ENCODE results near the gene FLNA. TPM values are rescaled to one million over a fixed set of nuclear protein-coding genes. Genes with fewer than 3 reads are reported as not detected.

The FLNA gene
- total RNA-seq, 2 experiments from 2014 or later, result 1,012 to 1,022 TPM

DNA sequence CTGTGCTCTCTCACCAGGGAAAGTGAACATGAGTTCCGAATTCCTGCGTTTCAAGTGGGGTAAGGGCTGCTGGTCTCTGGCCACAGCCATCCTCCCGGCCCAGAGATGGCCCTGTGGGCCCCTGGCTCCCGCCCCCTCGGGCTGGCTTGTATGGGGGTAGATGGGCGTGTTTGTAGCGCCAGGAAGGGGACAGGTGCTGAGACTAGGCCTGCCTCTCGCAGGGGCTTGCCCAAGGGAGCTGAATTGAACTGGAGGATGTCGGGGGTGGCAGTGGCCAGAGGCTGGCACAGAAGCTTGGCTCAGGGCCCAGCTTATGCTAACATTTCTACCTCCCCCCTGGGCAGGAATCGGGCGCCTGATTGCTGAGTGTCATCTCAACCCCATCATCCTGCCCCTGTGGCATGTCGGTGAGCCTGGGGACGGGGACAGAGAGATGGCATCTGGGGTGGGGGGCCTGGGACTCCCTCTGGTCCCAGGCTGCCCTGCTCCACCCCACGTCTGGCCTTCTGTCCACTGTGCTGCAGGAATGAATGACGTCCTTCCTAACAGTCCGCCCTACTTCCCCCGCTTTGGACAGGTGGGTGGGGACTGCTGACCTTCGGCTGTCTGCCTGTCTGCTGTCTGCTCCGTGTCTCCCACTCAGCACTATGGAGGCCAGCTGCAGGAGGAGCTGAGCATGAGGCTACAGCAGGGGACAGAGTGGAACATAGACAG, 45.4 kb upstream of the FLNA start:
- no peak for ATAC-seq (ENCODE audit: poor library complexity)
- H3K4me3 Mint-ChIP-seq, result no peak overlapping the region
- no peak for TF ChIP-seq CTCF (IDR thresholded peaks at IDR 0.05)
- Histone ChIP-seq H3K4me3 (ENCODE audit: low read length) (no peak overlapping the region), H3K27ac (ENCODE audit: low read depth in 1 of 2, low read length in 2 of 2) (no peak overlapping the region), H3K36me3 (ENCODE audit: insufficient read depth, low read length) (peaks cover 13% of the 10 kb centered on the region), H3K9me3 (ENCODE audit: control insufficient read depth in 1 of 2, insufficient read depth in 1 of 2, low read length in 2 of 2) (no peaks in the 10 kb centered on the region), H3K27me3 (ENCODE audit: control insufficient read depth in 1 of 2, insufficient read depth in 2 of 2, low read length in 2 of 2) (no peaks in the 10 kb centered on the region), H3K4me1 (ENCODE audit: insufficient read depth, low read length) (no peaks in the 10 kb centered on the region)
- intact Hi-C loops (cut with DNase I, micrococcal nuclease), result no loop called here
- no peaks in the 10 kb centered on the region for H3K27me3 Mint-ChIP-seq
- POLR2A ChIA-PET, result no interaction called here
- no peak overlapping the region for H3K27ac Mint-ChIP-seq
- H3K36me3 Mint-ChIP-seq (ENCODE audit: low read depth), result peaks cover 10% of the 10 kb centered on the region
- H3K4me1 Mint-ChIP-seq (ENCODE audit: low read depth), result no peaks in the 10 kb centered on the region
- H3K9me3 Mint-ChIP-seq, result no peaks in the 10 kb centered on the region
- DNase-seq, result peak in 1 of 14 experiments; percentile 1
- CTCF ChIA-PET, result no interaction called here

- intact Hi-C loops (cut with DNase I, micrococcal nuclease), result no loop called here
- Mint-ChIP-seq H3K27me3 (no peaks in the 10 kb centered on the region), H3K9me3 (no peaks in the 10 kb centered on the region), H3K27ac (no peak overlapping the region), H3K4me1 (ENCODE audit: low read depth) (no peaks in the 10 kb centered on the region), H3K4me3 (no peak overlapping the region), H3K36me3 (ENCODE audit: low read depth) (peaks cover 10% of the 10 kb centered on the region)
- ChIA-PET POLR2A (no interaction called here), CTCF (no interaction called here)
- ATAC-seq (ENCODE audit: poor library complexity) (no peak), DNase-seq (no peak)
- Histone ChIP-seq H3K9me3 (ENCODE audit: control insufficient read depth in 1 of 2, insufficient read depth in 1 of 2, low read length in 2 of 2) (no peaks in the 10 kb centered on the region), H3K27me3 (ENCODE audit: control insufficient read depth in 1 of 2, insufficient read depth in 2 of 2, low read length in 2 of 2) (no peaks in the 10 kb centered on the region), H3K36me3 (ENCODE audit: insufficient read depth, low read length) (peaks cover 13% of the 10 kb centered on the region), H3K27ac (ENCODE audit: low read depth in 1 of 2, low read length in 2 of 2) (no peak overlapping the region), H3K4me1 (ENCODE audit: insufficient read depth, low read length) (no peaks in the 10 kb centered on the region), H3K4me3 (ENCODE audit: low read length) (no peak overlapping the region)
- TF ChIP-seq CTCF (IDR thresholded peaks at IDR 0.05), result no peak
Measured at GRCh38 chrX:154419189-154419588, 44.8 kb upstream of the FLNA start.

DNA sequence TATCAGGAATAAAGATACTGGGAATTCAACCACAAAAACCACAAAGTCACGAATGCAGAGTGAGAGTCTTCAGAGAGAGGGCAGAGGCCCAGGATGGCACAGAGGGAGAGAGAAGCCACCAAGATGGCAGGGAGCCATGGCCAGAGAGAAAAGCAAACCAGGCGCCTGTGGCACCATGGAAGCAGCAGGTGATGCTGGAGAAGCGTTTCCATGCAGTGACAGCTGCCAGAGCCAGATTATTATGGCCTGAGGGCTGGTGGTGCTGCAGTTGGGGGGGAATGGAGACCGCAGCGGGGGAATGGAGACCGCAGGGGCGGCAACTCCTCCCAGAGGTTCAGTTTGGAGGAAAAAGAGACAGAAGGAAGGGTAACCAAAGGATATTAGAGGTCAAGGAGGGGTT, 42.7 kb upstream of the FLNA start:
- Mint-ChIP-seq H3K27me3 (no peaks in the 10 kb centered on the region), H3K4me3 (no peak overlapping the region), H3K4me1 (ENCODE audit: low read depth) (peaks cover 6% of the 10 kb centered on the region), H3K36me3 (ENCODE audit: low read depth) (peaks cover 20% of the 10 kb centered on the region), H3K9me3 (no peaks in the 10 kb centered on the region), H3K27ac (no peak overlapping the region)
- Histone ChIP-seq H3K9me3 (ENCODE audit: control insufficient read depth in 1 of 2, insufficient read depth in 1 of 2, low read length in 2 of 2) (no peaks in the 10 kb centered on the region), H3K4me3 (ENCODE audit: low read length) (no peak overlapping the region), H3K4me1 (ENCODE audit: insufficient read depth, low read length) (peaks cover 11% of the 10 kb centered on the region), H3K36me3 (ENCODE audit: insufficient read depth, low read length) (peaks cover 13% of the 10 kb centered on the region), H3K27me3 (ENCODE audit: control insufficient read depth in 1 of 2, insufficient read depth in 2 of 2, low read length in 2 of 2) (no peaks in the 10 kb centered on the region), H3K27ac (ENCODE audit: low read depth in 1 of 2, low read length in 2 of 2) (no peak overlapping the region)
- ChIA-PET CTCF (no interaction called here), POLR2A (no interaction called here)
- ATAC-seq (ENCODE audit: poor library complexity) (no peak), DNase-seq (no peak)
- intact Hi-C loops (cut with DNase I, micrococcal nuclease), result no loop called here
- TF ChIP-seq CTCF (IDR thresholded peaks at IDR 0.05), result no peak

Measured in CD4-positive, alpha-beta T cell (primary cell).